ENCODE measurements around the gene PDZRN4. TPM values are rescaled to one million over a fixed set of nuclear protein-coding genes. Genes with fewer than 3 reads are reported as not detected.

Gene PDZRN4
- total and polyA plus RNA-seq, 2 donors (not counting 3 experiments of a cell fraction or from before 2014, with no cell fraction given) = not detected

DNA sequence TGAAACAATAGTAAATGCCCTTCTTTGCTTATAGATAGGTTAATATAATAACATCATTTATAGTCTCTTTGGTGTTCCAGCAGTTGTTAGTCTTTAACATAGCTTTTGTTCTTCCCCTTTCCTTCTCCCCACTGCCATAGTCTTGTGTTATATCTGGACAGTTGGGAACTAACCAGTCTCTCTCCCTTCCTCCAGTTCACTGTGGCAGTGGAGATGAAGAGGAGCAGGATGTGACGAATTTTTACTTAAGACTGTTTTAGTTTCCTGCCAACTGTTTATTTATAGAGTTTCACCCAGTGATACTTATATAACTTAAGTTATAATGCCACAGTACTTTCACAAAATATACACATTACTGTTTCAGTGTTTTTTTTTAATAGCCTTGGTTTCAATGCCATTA, 277.4 kb downstream of the PDZRN4 start:
- intact Hi-C loops (cut with micrococcal nuclease) (no loop called here), dilution Hi-C loops (cut with MboI; ENCODE audit: extremely low pct_ligation_motif_present, low sequenced_read_pairs) (no loop called here)
- FAIRE-seq (peak; percentile 84), DNase-seq (ENCODE audit: low read depth, low spot score) (peak; percentile 19)
- Histone ChIP-seq H3K9ac (replicated peaks; ENCODE audit: extremely low read depth, insufficient read depth, low read length) (no peak overlapping the region), H3K79me2 (ENCODE audit: control insufficient read depth, insufficient read depth, low read length) (no peaks in the 10 kb centered on the region), H3K36me3 (ENCODE audit: control insufficient read depth in 2 of 2, extremely low read depth in 1 of 2, insufficient read depth in 2 of 2, low read length in 2 of 2) (no peaks in the 10 kb centered on the region), H4K20me1 (replicated peaks; ENCODE audit: control insufficient read depth, extremely low read depth, insufficient read depth, low read length) (no peaks in the 10 kb centered on the region), H3K27me3 (ENCODE audit: control insufficient read depth in 2 of 2, insufficient read depth in 2 of 2, low read length in 2 of 2) (no peaks in the 10 kb centered on the region), H3K9me3 (replicated peaks; ENCODE audit: control insufficient read depth, insufficient read depth, low read length) (no peaks in the 10 kb centered on the region), H3K4me1 (ENCODE audit: control insufficient read depth, extremely low read depth, insufficient read depth, low read length) (peaks cover 10% of the 10 kb centered on the region), H3K4me3 (replicated peaks in 1 of 3; ENCODE audit: insufficient read depth in 1 of 3, low read depth in 1 of 3, low read length in 3 of 3) (no peak overlapping the region), H3K9me1 (replicated peaks; ENCODE audit: control insufficient read depth, extremely low read depth, insufficient read depth, low read length) (no peaks in the 10 kb centered on the region), H2AFZ (ENCODE audit: low read depth, low read length) (peak overlapping the region; percentile 81), H3K4me2 (ENCODE audit: insufficient read depth, low read length) (peak overlapping the region; percentile 17), H3K27ac (ENCODE audit: insufficient read depth, low read depth, low read length) (no peak overlapping the region)
- POLR2A ChIA-PET = no interaction called here
- BruUV-seq (replicated peaks) = no TSS peak
- no peak for TF ChIP-seq JUN (IDR thresholded peaks at IDR 0.05; ENCODE audit: borderline replicate concordance, insufficient read depth, insufficient read length, low read depth)
- TF ChIP-seq, protein P1, sequence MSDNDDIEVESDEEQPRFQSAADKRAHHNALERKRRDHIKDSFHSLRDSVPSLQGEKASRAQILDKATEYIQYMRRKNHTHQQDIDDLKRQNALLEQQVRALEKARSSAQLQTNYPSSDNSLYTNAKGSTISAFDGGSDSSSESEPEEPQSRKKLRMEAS (IDR thresholded peaks at IDR 0.05; ENCODE audit: insufficient read depth, insufficient read length) = no peak
- TF ChIP-seq EZH2 (IDR thresholded peaks at IDR 0.05; ENCODE audit: borderline replicate concordance, low read depth, low read length, severe bottlenecking) = no peak
- no peak for TF ChIP-seq POLR2AphosphoS5 (IDR thresholded peaks at IDR 0.05; ENCODE audit: insufficient read depth, low read depth, low read length)
- no peak for TF ChIP-seq FOS (IDR thresholded peaks at IDR 0.05; ENCODE audit: borderline replicate concordance, insufficient read depth, low read length)
- CTCF ChIA-PET = interaction anchor here (0.9 kb wide), 1 partner anchor 16 kb away, joined by 3 read pairs; no protein-coding TSS in a partner anchor

DNA sequence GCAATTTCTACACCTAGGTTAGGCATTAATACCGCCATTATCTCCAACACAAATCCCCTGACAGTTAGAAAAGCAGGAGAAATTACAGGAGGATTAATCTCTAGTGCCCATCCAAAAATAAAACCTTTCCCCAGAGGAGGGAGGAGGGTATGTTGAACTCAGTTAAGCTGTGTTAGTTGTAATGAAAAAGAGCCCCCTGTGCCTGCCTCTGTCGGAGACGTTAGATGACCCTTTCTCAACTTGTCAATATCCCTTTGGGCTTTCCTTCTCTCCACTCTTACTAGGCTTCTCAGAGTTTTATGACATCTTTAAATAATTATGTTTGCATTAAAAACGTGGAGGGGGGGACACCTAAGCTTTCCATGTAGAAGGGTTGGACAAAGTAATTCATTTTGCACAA, 278.2 kb downstream of the PDZRN4 start:
- no TSS peak for BruUV-seq (replicated peaks)
- H3K4me3 ChIP-seq (replicated peaks in 1 of 3; ENCODE audit: insufficient read depth in 1 of 3, low read depth in 1 of 3, low read length in 3 of 3) = no peak overlapping the region
- POLR2A ChIA-PET = no interaction called here
- FAIRE-seq (no peak), DNase-seq (ENCODE audit: low read depth, low spot score) (no peak)
- intact Hi-C loops (cut with micrococcal nuclease) (no loop called here), dilution Hi-C loops (cut with MboI; ENCODE audit: extremely low pct_ligation_motif_present, low sequenced_read_pairs) (no loop called here)
- CTCF ChIA-PET = interaction anchor here (1.4 kb wide), 1 partner anchor 13 kb away, joined by 3 read pairs; no protein-coding TSS in a partner anchor
- no peak overlapping the region for H3K4me2 ChIP-seq (ENCODE audit: insufficient read depth, low read length)
- H3K9ac ChIP-seq (replicated peaks; ENCODE audit: extremely low read depth, insufficient read depth, low read length) = no peak overlapping the region
- H3K4me1 ChIP-seq (ENCODE audit: control insufficient read depth, extremely low read depth, insufficient read depth, low read length) = peaks cover 10% of the 10 kb centered on the region
- no peaks in the 10 kb centered on the region for H4K20me1 ChIP-seq (replicated peaks; ENCODE audit: control insufficient read depth, extremely low read depth, insufficient read depth, low read length)
- TF ChIP-seq MYC (IDR thresholded peaks at IDR 0.05; ENCODE audit: low read depth, low read length) = no peak
- no peaks in the 10 kb centered on the region for H3K9me1 ChIP-seq (replicated peaks; ENCODE audit: control insufficient read depth, extremely low read depth, insufficient read depth, low read length)
- no peak overlapping the region for H3K27ac ChIP-seq (ENCODE audit: insufficient read depth, low read depth, low read length)
- no peaks in the 10 kb centered on the region for H3K27me3 ChIP-seq (ENCODE audit: control insufficient read depth in 2 of 2, insufficient read depth in 2 of 2, low read length in 2 of 2)
- H3K79me2 ChIP-seq (ENCODE audit: control insufficient read depth, insufficient read depth, low read length) = no peaks in the 10 kb centered on the region
- no peaks in the 10 kb centered on the region for H3K9me3 ChIP-seq (replicated peaks; ENCODE audit: control insufficient read depth, insufficient read depth, low read length)
- H2AFZ ChIP-seq (ENCODE audit: low read depth, low read length) = peak overlapping the region; percentile 9
- no peaks in the 10 kb centered on the region for H3K36me3 ChIP-seq (ENCODE audit: control insufficient read depth in 2 of 2, extremely low read depth in 1 of 2, insufficient read depth in 2 of 2, low read length in 2 of 2)
